PC-3 (cell line): ENCODE data around the gene ADGRD1. TPM values are rescaled to one million over a fixed set of nuclear protein-coding genes. Genes with fewer than 3 reads are reported as not detected.

Experiments
- ATAC-seq: fragments of 200-7000 bp; cut with Tn5 transposase; 2 replicates; pipeline ENCODE4 v1.9.1; 2020; ENCODE audit warnings: mild to moderate bottlenecking, moderate library complexity
- BruUV-seq: library from RNA; stranded (reverse); fragments of 400-500 nt; replicated peaks from 2 replicates; lab custom pipeline; 2021; lab: Mats Ljungman, UMichigan
- CTCF ChIA-PET: fragments of 300-600 bp; sonication (Branson Sonifier 250); formaldehyde crosslinking; loops from one replicate; lab custom pipeline; 2022; ENCODE audit warnings: antibody characterized with exemption; lab: Charles Lee
- POLR2A ChIA-PET: fragments of 300-600 bp; sonication (Branson Sonifier 250); formaldehyde crosslinking; loops from one replicate; lab custom pipeline; 2022; ENCODE audit warnings: antibody characterized with exemption; ENCODE audit not compliant: unreplicated experiment; lab: Charles Lee
- DNase-seq: peaks from one replicate; pipeline ENCODE4 v3.0.0-alpha.2; 2015
- H2AFZ ChIP-seq: fragments of 300-600 bp; sonication (generic); 2 replicates; pipeline ENCODE4 v1.6.0; 2016; ENCODE audit warnings: antibody characterized with exemption, low read length
- H3F3A ChIP-seq: fragments of 300-600 bp; sonication (generic); one replicate; pipeline ENCODE4 v1.6.0; 2017; ENCODE audit warnings: antibody characterized with exemption, low read length, control low read depth, mild to moderate bottlenecking; ENCODE audit not compliant: unreplicated experiment
- H3K27ac ChIP-seq: fragments of 300-600 bp; sonication (generic); 2 replicates; pipeline ENCODE4 v1.5.1; 2016; ENCODE audit warnings: mild to moderate bottlenecking, low read length
- H3K27me3 ChIP-seq: fragments of 300-600 bp; sonication (generic); 2 replicates; pipeline ENCODE4 v1.6.1; 2016; ENCODE audit warnings: low read length, mixed read lengths
- H3K36me3 ChIP-seq: fragments of 300-600 bp; sonication (generic); 2 replicates; pipeline ENCODE4 v1.6.1; 2016; ENCODE audit warnings: low read depth, mixed run types, low read length, mixed read lengths
- H3K4me1 ChIP-seq: fragments of 300-600 bp; sonication (generic); 2 replicates; pipeline ENCODE4 v1.5.1; 2016; ENCODE audit warnings: low read length; ENCODE audit not compliant: insufficient read depth
- H3K4me2 ChIP-seq: fragments of 300-600 bp; sonication (generic); 2 replicates; pipeline ENCODE4 v1.6.0; 2016; ENCODE audit warnings: low read length
- H3K4me3 ChIP-seq: fragments of 300-600 bp; sonication (generic); 2 replicates; pipeline ENCODE4 v1.5.1; 2016; ENCODE audit warnings: mild to moderate bottlenecking, low read length, mixed read lengths
- H3K79me2 ChIP-seq: fragments of 300-600 bp; sonication (generic); 2 replicates; pipeline ENCODE4 v1.6.1; 2017; ENCODE audit warnings: low read length, mixed read lengths
- H3K9ac ChIP-seq: fragments of 300-600 bp; sonication (generic); 2 replicates; pipeline ENCODE4 v1.6.0; 2016; ENCODE audit warnings: mild to moderate bottlenecking, low read length
- H3K9me2 ChIP-seq: fragments of 300-600 bp; sonication (generic); replicated peaks from 2 replicates; pipeline ENCODE4 v1.6.1; 2016; ENCODE audit warnings: mixed run types, low read length, mixed read lengths
- H3K9me3 ChIP-seq: fragments of 300-600 bp; sonication (generic); 2 replicates; pipeline ENCODE4 v1.6.1; 2016; ENCODE audit warnings: low read length, mixed read lengths
- H4K20me1 ChIP-seq: fragments of 300-600 bp; sonication (generic); 2 replicates; pipeline ENCODE4 v1.6.1; 2016; ENCODE audit warnings: low read length, mixed read lengths
- EZH2 ChIP-seq: fragments of 300-600 bp; sonication (generic); IDR thresholded peaks from one replicate; pipeline ENCODE4 v1.6.1; 2017; ENCODE audit warnings: antibody characterized with exemption, mild to moderate bottlenecking, low read length; ENCODE audit not compliant: unreplicated experiment
- EZH2phosphoT487 ChIP-seq: fragments of 300-600 bp; sonication (generic); IDR thresholded peaks from 2 replicates; pipeline ENCODE4 v1.6.1; 2018; ENCODE audit warnings: mild to moderate bottlenecking, antibody characterized with exemption, low read length, borderline replicate concordance
- intact Hi-C: fragments of 100-400 bp; cut with micrococcal nuclease; formaldehyde crosslinking; loops from 2 replicates; pipeline ENCODE4 v1.9.0; 2023
- total RNA-seq: library from RNA; depleted of rRNA; stranded (reverse); fragments of >200 nt; gene quantifications from 2 replicates; pipeline ENCODE4 v1.2.3, GENCODE V29; 2014
- TF ChIP-seq, protein P1 (sequence below): fragments of 300-600 bp; sonication (generic); conservative IDR thresholded peaks from 2 replicates; pipeline ENCODE4 v1.5.1; 2017; ENCODE audit warnings: antibody characterized with exemption, low read depth, mild to moderate bottlenecking, low read length

Gene ADGRD1
- total RNA-seq, 1 experiment from 2014 or later: 0.18 TPM

DNA sequence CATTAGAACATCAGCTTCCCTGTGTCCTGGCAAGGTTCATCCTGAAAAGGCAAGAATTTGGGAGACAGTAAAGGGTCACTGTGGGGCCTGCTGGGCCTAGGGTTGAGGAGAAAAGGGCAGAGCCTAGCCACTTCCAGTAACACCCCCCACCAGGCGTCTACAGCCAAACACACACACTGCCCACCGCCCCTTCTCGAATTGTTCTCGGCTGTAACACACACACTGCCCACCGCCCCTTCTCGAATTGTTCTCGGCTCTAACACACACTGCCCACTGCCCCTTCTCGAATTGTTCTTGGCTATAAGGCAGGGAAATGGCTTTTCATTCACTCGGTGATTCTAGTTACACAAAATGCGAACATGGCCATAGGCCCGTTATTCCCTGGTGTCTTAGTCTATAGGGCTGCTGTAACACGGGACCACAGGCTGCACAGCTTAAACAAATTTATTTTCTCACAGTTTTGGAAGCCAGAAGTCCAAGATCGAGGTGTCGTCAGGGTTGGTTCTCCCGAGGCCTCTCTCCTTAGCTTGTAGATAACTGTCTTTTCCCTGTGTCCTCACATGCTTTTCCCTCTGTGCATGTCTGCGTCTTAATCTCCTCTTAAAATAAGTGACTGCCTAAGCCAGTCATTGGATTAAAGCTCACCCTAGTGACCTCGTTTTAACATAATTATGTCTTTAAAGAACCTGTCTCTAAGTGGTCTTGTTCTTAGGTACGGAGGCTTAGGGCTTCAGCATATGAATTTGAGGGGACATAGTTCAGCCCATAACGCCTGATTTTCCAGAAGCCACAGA lies 171.0 kb downstream of the ADGRD1 start:
- Histone ChIP-seq H3K9me2 (no peaks in the 10 kb centered on the region), H3K4me3 (no peak overlapping the region), H3K27ac (no peak overlapping the region), H2AFZ (no peak overlapping the region), H3F3A (no peaks in the 10 kb centered on the region), H3K27me3 (peaks cover 45% of the 10 kb centered on the region), H3K79me2 (no peaks in the 10 kb centered on the region), H3K9ac (no peak overlapping the region), H3K4me2 (no peak overlapping the region), H3K9me3 (no peaks in the 10 kb centered on the region), H3K36me3 (no peaks in the 10 kb centered on the region), H3K4me1 (peaks cover 4% of the 10 kb centered on the region), H4K20me1 (no peaks in the 10 kb centered on the region)
- ChIA-PET CTCF (no interaction called here), POLR2A (no interaction called here)
- no peak for TF ChIP-seq EZH2phosphoT487
- TF ChIP-seq, protein P1, sequence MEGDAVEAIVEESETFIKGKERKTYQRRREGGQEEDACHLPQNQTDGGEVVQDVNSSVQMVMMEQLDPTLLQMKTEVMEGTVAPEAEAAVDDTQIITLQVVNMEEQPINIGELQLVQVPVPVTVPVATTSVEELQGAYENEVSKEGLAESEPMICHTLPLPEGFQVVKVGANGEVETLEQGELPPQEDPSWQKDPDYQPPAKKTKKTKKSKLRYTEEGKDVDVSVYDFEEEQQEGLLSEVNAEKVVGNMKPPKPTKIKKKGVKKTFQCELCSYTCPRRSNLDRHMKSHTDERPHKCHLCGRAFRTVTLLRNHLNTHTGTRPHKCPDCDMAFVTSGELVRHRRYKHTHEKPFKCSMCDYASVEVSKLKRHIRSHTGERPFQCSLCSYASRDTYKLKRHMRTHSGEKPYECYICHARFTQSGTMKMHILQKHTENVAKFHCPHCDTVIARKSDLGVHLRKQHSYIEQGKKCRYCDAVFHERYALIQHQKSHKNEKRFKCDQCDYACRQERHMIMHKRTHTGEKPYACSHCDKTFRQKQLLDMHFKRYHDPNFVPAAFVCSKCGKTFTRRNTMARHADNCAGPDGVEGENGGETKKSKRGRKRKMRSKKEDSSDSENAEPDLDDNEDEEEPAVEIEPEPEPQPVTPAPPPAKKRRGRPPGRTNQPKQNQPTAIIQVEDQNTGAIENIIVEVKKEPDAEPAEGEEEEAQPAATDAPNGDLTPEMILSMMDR: no peak
- no peak for TF ChIP-seq EZH2
- ATAC-seq: no peak
- BruUV-seq: no TSS peak
- intact Hi-C loops: no loop called here
- no peak for DNase-seq

DNA sequence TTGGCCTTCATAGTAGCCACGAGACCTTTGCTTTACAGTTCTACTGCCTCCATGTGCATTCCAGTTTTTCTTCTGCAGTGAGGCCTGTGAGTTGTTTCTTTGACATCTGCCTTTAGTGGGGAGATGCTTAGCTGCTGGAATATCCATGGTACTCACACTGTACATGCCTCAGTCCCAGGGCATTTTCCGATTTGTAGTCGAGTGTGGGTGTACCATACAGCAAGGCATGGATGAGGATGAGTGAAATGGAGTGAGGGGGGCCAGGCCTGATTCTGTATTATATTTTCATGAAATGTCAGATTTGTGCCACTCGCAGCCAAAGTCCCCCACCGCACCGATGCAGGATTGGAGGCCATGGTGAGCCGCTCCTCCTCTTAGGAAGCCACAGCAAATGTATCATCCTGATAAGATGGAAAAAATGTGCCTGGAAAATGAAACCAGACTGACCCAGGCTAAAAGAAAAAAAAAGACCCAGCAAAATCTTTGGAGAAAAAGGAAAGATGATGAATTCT lies 173.0 kb downstream of the ADGRD1 start:
- H3K9me3 ChIP-seq: no peaks in the 10 kb centered on the region
- CTCF ChIA-PET: no interaction called here
- H3K4me3 ChIP-seq: no peak overlapping the region
- H3K79me2 ChIP-seq: no peaks in the 10 kb centered on the region
- no peak overlapping the region for H3K9ac ChIP-seq
- H4K20me1 ChIP-seq: no peaks in the 10 kb centered on the region
- no peak for ATAC-seq
- POLR2A ChIA-PET: no interaction called here
- no peak for DNase-seq
- no peaks in the 10 kb centered on the region for H3K9me2 ChIP-seq
- intact Hi-C loops: no loop called here
- TF ChIP-seq EZH2 (no peak), EZH2phosphoT487 (no peak)
- TF ChIP-seq, protein P1: no peak
- no peaks in the 10 kb centered on the region for H3K36me3 ChIP-seq
- no TSS peak for BruUV-seq
- H2AFZ ChIP-seq: no peak overlapping the region
- no peak overlapping the region for H3K4me2 ChIP-seq
- H3K27me3 ChIP-seq: peaks cover 33% of the 10 kb centered on the region
- peaks cover 8% of the 10 kb centered on the region for H3K4me1 ChIP-seq
- no peak overlapping the region for H3K27ac ChIP-seq
- no peaks in the 10 kb centered on the region for H3F3A ChIP-seq

DNA sequence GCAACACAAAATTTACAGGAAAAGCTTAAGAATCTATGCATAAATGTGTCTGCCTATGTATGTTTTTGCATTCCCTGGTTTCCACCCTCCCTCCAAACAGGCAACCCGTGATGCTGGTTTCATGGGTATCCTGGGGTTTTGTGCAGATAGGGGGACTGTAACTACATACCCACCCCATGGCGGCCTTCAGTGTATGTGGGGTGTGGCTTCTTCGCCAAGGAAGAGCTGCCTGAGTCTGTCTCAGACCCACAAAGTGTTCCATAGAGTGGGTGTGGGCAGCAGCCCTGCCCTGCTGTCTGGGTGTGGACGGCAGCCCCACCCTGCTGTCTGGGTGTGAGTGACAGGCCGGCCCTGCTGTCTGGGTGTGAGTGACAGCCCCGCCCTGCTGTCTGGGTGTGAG lies 174.8 kb downstream of the ADGRD1 start:
- H3K27me3 ChIP-seq: peaks cover 44% of the 10 kb centered on the region
- POLR2A ChIA-PET: no interaction called here

More for the DNA sequence above, 174.8 kb downstream of the ADGRD1 start:
- no peaks in the 10 kb centered on the region for H4K20me1 ChIP-seq
- no peak overlapping the region for H3K4me2 ChIP-seq
- no peak overlapping the region for H2AFZ ChIP-seq
- H3K4me3 ChIP-seq: no peak overlapping the region
- no peaks in the 10 kb centered on the region for H3F3A ChIP-seq
- no peak overlapping the region for H3K27ac ChIP-seq
- no peaks in the 10 kb centered on the region for H3K9me2 ChIP-seq
- H3K9ac ChIP-seq: no peak overlapping the region
- H3K36me3 ChIP-seq: no peaks in the 10 kb centered on the region
- BruUV-seq: no TSS peak
- no peaks in the 10 kb centered on the region for H3K9me3 ChIP-seq
- H3K79me2 ChIP-seq: no peaks in the 10 kb centered on the region
- no peak for TF ChIP-seq EZH2
- no peak for TF ChIP-seq EZH2phosphoT487
- TF ChIP-seq, protein P1: no peak
- CTCF ChIA-PET: no interaction called here
- intact Hi-C loops: no loop called here
- ATAC-seq (no peak), DNase-seq (no peak)
- H3K4me1 ChIP-seq: peaks cover 8% of the 10 kb centered on the region
